Naive B cell (primary cell): Measurements from ENCODE around the gene UAP1L1. TPM values are rescaled to one million over a fixed set of nuclear protein-coding genes. Genes with fewer than 3 reads are reported as not detected.

Experiments
- ATAC-seq, 2 donors: fragments of 150-1000 bp; cut with Tn5 transposase; 2 replicates each; pipeline ENCODE4 v1.10.0; 2021; ENCODE audit warnings: low read depth in 2 of 2, mild to moderate bottlenecking in 2 of 2, moderate library complexity in 2 of 2
- DNase-seq: peaks from one replicate; pipeline ENCODE4 v3.0.0; 2022
- H3K27ac Mint-ChIP-seq, 6 donors: one replicate each; pipeline ENCODE4 v1.8.0; 2020 to 2022; ENCODE audit warnings: mild to moderate bottlenecking in 6 of 6, mixed read lengths in 6 of 6, moderate library complexity in 5 of 6, inconsistent platforms in 2 of 6
- H3K27me3 Mint-ChIP-seq, 3 donors: one replicate each; pipeline ENCODE4 v1.8.0; 2021 to 2022; ENCODE audit warnings: mixed read lengths in 3 of 3, mild to moderate bottlenecking in 1 of 3
- H3K36me3 Mint-ChIP-seq, 2 donors: one replicate each; pipeline ENCODE4 v1.8.0; 2020 to 2022; ENCODE audit warnings: mixed read lengths in 2 of 2, inconsistent platforms in 1 of 2, mild to moderate bottlenecking in 1 of 2
- H3K4me1 Mint-ChIP-seq, 3 donors: one replicate each; pipeline ENCODE4 v1.8.0; 2020 to 2022; ENCODE audit warnings: mixed read lengths in 3 of 3, inconsistent platforms in 1 of 3, mild to moderate bottlenecking in 1 of 3, moderate library complexity in 1 of 3
- H3K4me3 Mint-ChIP-seq, 8 donors: one replicate each; pipeline ENCODE4 v1.8.0; 2020 to 2022; ENCODE audit warnings: mild to moderate bottlenecking in 8 of 8, mixed read lengths in 8 of 8, moderate library complexity in 8 of 8, inconsistent platforms in 2 of 8
- H3K9me3 Mint-ChIP-seq, 7 donors: one replicate each; pipeline ENCODE4 v1.8.0; 2020 to 2022; ENCODE audit warnings: mixed read lengths in 7 of 7, mild to moderate bottlenecking in 5 of 7, inconsistent platforms in 2 of 7, moderate library complexity in 1 of 7
- polyA plus RNA-seq, 6 donors: library from polyadenylated mRNA; unstranded; fragments of 300-500 nt; fragmentation: Illumina TruSeq; gene quantifications; one replicate each; pipeline ENCODE4 v1.2.3, GENCODE V29; 2021; ENCODE audit warnings: low read depth in 6 of 6

Gene UAP1L1
- polyA plus RNA-seq, 6 donors from 2014 or later, result 1.7 to 6.1 (median 3.5) TPM

GRCh38 chr9:137078701-137079400 is 1.5 kb downstream of the UAP1L1 start:
- H3K4me3 Mint-ChIP-seq, result peak overlapping the region in 7 of 8 donors; percentile 56 to 91 (median 72)
- ATAC-seq, result no peak
- no peak for DNase-seq
- no peaks in the 10 kb centered on the region for H3K9me3 Mint-ChIP-seq
- H3K27me3 Mint-ChIP-seq, result no peaks in the 10 kb centered on the region
- H3K27ac Mint-ChIP-seq, result peak overlapping the region in 2 of 6 donors; percentile 88 to 89
- H3K4me1 Mint-ChIP-seq, result peaks cover 7 to 11% (median 10%) of the 10 kb centered on the region in 3 donors
- H3K36me3 Mint-ChIP-seq, result no peaks in the 10 kb centered on the region

GRCh38 chr9:137079401-137079787 is 2.1 kb downstream of the UAP1L1 start:
- Mint-ChIP-seq H3K4me3 (peak overlapping the region in 6 of 8 donors; percentile 22 to 84 (median 72)), H3K27me3 (no peaks in the 10 kb centered on the region), H3K36me3 (no peaks in the 10 kb centered on the region), H3K9me3 (no peaks in the 10 kb centered on the region), H3K27ac (peak overlapping the region in 2 of 6 donors; percentile 32 to 79), H3K4me1 (peaks cover 7 to 12% (median 10%) of the 10 kb centered on the region in 3 donors)
- ATAC-seq, result no peak
- DNase-seq, result no peak

DNA sequence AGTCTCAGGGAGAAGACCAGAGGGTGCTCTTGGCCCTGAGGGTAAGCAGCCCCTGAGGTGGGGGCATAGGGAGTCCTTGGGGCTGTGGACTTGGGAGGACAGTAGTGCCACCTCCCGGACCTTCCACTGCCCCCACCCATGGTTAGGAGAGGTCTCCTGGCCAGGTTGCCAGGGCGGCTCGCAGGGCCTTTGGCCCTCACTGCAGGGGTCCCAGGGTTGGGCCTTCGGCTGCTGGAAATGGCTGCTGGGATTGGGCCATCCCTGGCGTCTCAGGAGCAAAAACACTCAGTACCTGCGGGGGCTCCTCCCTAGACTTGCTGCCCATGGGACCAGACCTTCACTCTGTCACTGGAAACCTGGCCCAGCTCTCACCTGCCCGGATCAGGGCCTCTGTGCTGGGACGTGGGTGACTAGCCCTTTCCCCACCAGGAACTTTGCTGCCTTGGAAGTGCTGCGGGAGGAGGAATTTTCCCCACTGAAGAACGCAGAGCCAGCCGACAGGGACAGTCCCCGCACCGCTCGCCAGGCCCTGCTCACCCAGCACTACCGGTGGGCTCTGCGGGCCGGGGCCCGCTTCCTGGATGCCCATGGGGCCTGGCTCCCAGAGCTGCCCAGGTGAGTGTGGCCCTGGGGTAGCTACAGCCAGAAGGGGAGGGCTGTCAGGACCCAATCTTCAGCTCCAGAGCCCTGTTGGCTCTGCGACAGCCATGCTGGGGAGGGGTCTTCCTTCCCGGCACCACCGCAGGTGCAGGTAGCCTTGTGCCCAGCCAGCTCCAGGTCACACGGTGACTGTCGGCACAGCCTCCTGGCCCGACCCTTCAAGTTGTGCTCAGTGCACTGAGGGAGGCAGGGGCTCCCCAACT is 3.2 kb downstream of the UAP1L1 start:
- ATAC-seq, result no peak
- Mint-ChIP-seq H3K4me3 (peak overlapping the region in 5 of 8 donors; percentile 22 to 84 (median 50)), H3K36me3 (no peaks in the 10 kb centered on the region), H3K27me3 (no peaks in the 10 kb centered on the region), H3K27ac (peak overlapping the region in 1 of 6 donors; percentile 15), H3K4me1 (peaks cover 7 to 17% (median 11%) of the 10 kb centered on the region in 3 donors), H3K9me3 (no peaks in the 10 kb centered on the region)
- DNase-seq, result no peak

GRCh38 chr9:137082222-137082924 is 5.1 kb downstream of the UAP1L1 start:
- Mint-ChIP-seq H3K4me3 (peak overlapping the region in 2 of 8 donors; percentile 33 to 89), H3K27ac (peak overlapping the region in 1 of 6 donors; percentile 83), H3K36me3 (no peaks in the 10 kb centered on the region), H3K9me3 (no peaks in the 10 kb centered on the region), H3K4me1 (peaks cover 12 to 22% (median 18%) of the 10 kb centered on the region in 3 donors), H3K27me3 (no peaks in the 10 kb centered on the region)
- DNase-seq (no peak), ATAC-seq (no peak)

DNA sequence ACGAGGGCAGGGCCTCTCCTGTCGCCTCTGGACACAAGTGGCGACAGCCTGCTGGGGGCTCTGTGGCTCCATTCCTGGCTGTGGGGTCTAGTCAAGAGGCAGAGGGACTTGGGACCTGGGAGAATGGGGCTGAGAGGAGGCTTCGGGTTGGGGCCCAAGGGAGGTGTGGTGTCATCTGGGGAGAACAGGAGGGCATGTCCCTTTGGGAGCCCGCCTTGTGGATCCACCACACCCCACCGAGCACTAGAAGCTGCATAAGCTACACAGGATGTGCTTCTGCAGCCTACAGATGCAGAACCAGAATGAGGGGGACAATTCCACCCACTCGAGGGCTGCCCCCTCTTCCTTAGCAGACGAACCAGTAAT is 5.6 kb downstream of the UAP1L1 start:
- Mint-ChIP-seq H3K9me3 (no peaks in the 10 kb centered on the region), H3K36me3 (no peaks in the 10 kb centered on the region), H3K27ac (peak overlapping the region in 1 of 6 donors; percentile 19), H3K4me3 (peak overlapping the region in 1 of 8 donors; percentile 89), H3K27me3 (no peaks in the 10 kb centered on the region), H3K4me1 (peaks cover 17 to 27% (median 23%) of the 10 kb centered on the region in 3 donors)
- DNase-seq (no peak), ATAC-seq (no peak)

GRCh38 chr9:137083394-137084004 is 6.2 kb downstream of the UAP1L1 start:
- Mint-ChIP-seq H3K27me3 (no peaks in the 10 kb centered on the region), H3K4me3 (peak overlapping the region in 2 of 8 donors; percentile 56 to 89), H3K4me1 (peaks cover 23 to 30% (median 26%) of the 10 kb centered on the region in 3 donors), H3K27ac (peak overlapping the region in 3 of 6 donors; percentile 34 to 59 (median 44)), H3K9me3 (no peaks in the 10 kb centered on the region), H3K36me3 (no peaks in the 10 kb centered on the region)
- DNase-seq, result no peak
- ATAC-seq, result no peak

GRCh38 chr9:137084526-137084925 is 7.2 kb downstream of the UAP1L1 start:
- H3K36me3 Mint-ChIP-seq, result no peaks in the 10 kb centered on the region
- H3K4me1 Mint-ChIP-seq, result peaks cover 23 to 38% (median 31%) of the 10 kb centered on the region in 3 donors
- DNase-seq (no peak), ATAC-seq (no peak)
- H3K27ac Mint-ChIP-seq, result no peak overlapping the region
- H3K27me3 Mint-ChIP-seq, result no peaks in the 10 kb centered on the region
- H3K4me3 Mint-ChIP-seq, result peak overlapping the region in 2 of 8 donors; percentile 89 to 94
- H3K9me3 Mint-ChIP-seq, result no peaks in the 10 kb centered on the region

- Mint-ChIP-seq H3K27ac (peak overlapping the region; percentile 94 to 98 (median 96)), H3K4me1 (peaks cover 23 to 37% (median 34%) of the 10 kb centered on the region in 3 donors), H3K4me3 (peak overlapping the region; percentile 89 to 98 (median 94)), H3K9me3 (no peaks in the 10 kb centered on the region), H3K27me3 (no peaks in the 10 kb centered on the region), H3K36me3 (no peaks in the 10 kb centered on the region)
- ATAC-seq (peak; percentile 1), DNase-seq (no peak)
These were observed 8.7 kb downstream of the UAP1L1 start for GRCh38 chr9:137085920-137086530.

GRCh38 chr9:137086531-137087408 is 9.5 kb downstream of the UAP1L1 start, which contains the start of gene MAN1B1:
Gene MAN1B1 (plus strand): TSS chr9:137086985. CDS start chr9:137087000, 15 bp downstream.
- H3K4me3 Mint-ChIP-seq, result peak within 1 kb of the TSS; percentile 89 to 98 (median 94)
- no peaks in the 10 kb centered on the region for H3K27me3 Mint-ChIP-seq
- ATAC-seq (peak; percentile 75 to 82), DNase-seq (peak; percentile 99)
- H3K27ac Mint-ChIP-seq, result peak within 1 kb of the TSS; percentile 94 to 99 (median 96)
- H3K36me3 Mint-ChIP-seq, result no peaks in the 10 kb centered on the region
- peaks cover 23 to 37% (median 34%) of the 10 kb centered on the region in 3 donors for H3K4me1 Mint-ChIP-seq
- H3K9me3 Mint-ChIP-seq, result no peaks in the 10 kb centered on the region

GRCh38 chr9:137087409-137087925 is 10.2 kb downstream of the UAP1L1 start:
- Mint-ChIP-seq H3K36me3 (no peaks in the 10 kb centered on the region), H3K9me3 (no peaks in the 10 kb centered on the region), H3K27ac (peak overlapping the region; percentile 94 to 99 (median 96)), H3K27me3 (no peaks in the 10 kb centered on the region), H3K4me3 (peak overlapping the region; percentile 80 to 93 (median 90)), H3K4me1 (peaks cover 23 to 37% (median 34%) of the 10 kb centered on the region in 3 donors)
- peak; percentile 0 for ATAC-seq
- DNase-seq, result no peak

DNA sequence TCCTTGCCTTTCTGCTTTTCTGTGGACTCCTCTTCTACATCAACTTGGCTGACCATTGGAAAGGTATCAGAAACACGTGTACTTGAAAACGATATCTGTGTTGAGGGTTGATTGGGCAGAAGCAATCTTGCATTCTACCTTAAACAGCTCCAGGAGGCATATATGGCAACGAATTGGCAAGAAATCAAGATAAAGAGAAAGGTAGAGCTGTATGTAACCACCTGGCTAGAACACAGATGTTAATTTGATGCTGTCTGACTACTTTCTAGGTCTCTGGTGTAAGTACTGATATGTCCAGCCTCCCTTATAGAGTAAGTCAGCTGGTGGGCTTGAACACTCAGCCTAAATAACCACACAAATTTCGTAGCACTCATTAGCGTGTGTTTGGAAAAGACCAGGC is 10.8 kb downstream of the UAP1L1 start:
- no peak for DNase-seq
- Mint-ChIP-seq H3K4me1 (peaks cover 19 to 40% (median 29%) of the 10 kb centered on the region in 3 donors), H3K27ac (peak overlapping the region in 5 of 6 donors; percentile 94 to 99 (median 96)), H3K9me3 (no peaks in the 10 kb centered on the region), H3K36me3 (no peaks in the 10 kb centered on the region), H3K27me3 (no peaks in the 10 kb centered on the region), H3K4me3 (peak overlapping the region; percentile 80 to 93 (median 90))
- no peak for ATAC-seq
